SH-SY5Y (cell line): Measurements from ENCODE around the gene MAP3K6.

Experiments
- GATA2 ChIP-seq: IDR thresholded peaks from 2 replicates; pipeline ENCODE4 v1.6.1; 2011; ENCODE audit warnings: mild to moderate bottlenecking, low read depth, low read length
- GATA3 ChIP-seq: IDR thresholded peaks from 2 replicates; pipeline ENCODE4 v1.6.1; 2011; ENCODE audit warnings: low read depth, mild to moderate bottlenecking, low read length, moderate library complexity

DNA sequence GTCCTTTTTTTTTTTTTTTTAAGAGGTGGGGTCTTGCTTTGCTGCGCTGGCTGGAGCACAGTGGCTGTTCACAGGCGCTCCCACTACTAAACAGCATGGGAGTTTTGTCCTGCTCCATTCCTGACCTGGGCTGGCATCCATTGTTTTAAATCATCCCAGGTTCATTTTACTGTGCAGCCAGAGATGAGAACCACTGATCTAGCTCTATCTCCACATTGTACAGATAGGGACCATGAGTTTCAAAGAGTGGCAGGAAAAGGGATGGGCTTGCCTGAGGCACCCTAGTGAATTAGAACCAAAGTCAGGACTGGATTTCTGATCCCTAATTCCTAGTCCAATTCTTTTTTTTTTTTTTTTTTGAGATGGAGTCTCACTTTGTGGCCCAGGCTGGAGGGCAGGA, 52.0 kb downstream of the MAP3K6 start:
- TF ChIP-seq GATA2, result peak; percentile 84
- no peak; the same call in 1 of the 2 replicates for TF ChIP-seq GATA3
